Measurements from ENCODE around the gene NHLRC4.
A peak's percentile ranks its signal among the peaks of the same experiment; 100 is the strongest.

NHLRC4 gene

DNA sequence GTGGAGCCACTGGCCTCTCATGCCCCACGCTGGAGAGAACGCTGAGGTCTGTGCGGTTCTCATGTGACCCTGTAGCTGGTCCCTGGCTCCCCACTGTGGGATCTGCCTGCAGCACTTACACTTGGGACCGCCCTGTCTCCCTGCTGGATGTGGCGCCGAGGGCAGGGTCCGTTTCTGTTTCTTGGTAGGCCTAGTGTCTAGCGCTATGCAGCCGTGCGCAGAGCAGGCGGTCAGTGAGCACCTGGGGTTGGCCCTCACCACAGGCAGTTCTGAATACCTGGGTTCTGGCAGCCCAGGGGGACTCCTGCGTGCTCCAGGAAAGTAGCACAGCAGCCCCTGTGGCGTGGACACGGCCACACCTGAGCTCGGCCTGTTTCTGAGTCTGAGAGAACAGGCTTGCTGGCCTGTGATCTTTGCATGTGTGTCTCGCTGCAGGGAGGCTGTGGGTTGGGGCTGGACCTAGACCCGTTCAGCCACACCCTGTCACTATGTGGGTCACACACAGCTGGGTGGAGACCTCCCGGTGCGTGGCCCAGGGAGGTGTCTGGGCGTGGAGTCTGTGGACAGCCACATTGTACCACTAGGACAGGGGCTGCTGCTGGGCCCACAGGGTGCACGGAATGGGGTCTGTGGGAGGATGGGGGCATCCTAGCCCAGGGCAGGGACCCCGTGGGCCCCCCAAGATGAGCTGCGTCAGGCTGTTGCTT lies 36.5 kb upstream of the NHLRC4 start:
- DNase-seq (ENCODE audit: low read depth, low spot score): no peak

DNA sequence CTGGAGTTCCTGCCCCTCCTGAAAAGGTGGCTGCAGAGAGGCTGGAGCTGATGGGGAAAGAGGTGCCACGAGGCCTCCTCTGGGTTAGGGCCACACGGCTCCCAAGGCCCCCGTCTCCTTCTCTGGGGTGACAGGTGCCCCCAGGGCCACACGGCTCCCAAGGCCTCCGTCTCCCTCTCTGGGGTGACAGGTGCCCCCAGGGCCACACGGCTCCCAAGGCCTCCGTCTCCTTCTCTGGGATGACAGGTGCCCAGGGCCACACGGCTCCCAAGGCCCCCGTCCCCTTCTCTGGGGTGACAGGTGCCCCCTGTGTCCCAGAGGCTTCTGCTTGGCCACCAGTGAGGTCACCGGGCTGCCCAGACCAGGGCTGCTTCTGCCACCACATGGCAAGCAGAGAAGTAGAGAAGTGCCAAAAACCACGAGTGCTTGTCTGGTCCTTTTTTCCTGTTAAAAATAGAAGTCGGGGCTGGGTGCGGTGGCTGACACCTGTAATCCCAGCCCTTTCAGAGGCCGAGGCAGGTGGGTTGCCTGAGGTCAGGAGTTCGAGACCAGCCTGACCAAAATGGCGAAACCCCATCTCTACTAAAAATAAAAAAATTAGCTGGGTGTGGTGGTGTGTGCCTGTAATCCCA lies 35.2 kb upstream of the NHLRC4 start:
- no peak for DNase-seq (ENCODE audit: low read depth, low spot score)

DNA sequence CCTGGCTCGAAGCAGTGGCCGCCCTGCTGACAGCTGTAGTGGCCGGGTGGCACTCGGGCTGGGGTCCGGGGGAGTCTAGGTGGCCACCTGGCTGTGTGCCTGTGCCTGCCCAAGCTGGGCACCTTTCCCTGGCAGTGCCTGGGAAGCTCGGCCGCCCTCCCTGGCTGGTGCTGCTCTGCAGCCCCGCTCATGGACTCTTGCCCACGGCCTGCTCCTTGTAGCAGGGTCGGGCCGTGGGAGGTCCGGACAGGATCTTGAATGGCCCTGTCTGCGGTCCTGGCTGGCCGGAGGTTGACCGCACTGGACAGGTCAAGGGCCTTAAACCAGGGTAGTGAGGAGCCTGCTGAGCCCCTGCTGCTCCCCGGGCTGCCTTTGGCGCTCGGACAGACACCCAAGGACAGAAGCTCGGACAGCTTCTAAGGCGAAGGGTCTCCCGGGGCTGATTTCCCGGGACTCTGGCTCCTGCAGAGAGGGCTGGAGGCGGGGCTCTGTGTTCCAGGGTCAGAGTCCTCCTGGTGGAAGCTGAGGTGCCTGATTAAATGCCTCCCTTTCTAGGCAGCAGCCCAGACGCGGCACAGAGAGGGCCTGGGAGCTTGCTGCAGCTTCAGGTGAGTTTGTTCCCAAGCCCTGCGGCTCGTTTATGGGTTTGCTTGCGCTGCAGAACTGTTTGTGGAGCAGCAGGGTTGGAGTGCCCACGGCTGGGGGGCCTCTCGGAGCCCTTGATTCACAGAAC lies 33.2 kb upstream of the NHLRC4 start:
- DNase-seq (ENCODE audit: low read depth, low spot score): no peak

DNA sequence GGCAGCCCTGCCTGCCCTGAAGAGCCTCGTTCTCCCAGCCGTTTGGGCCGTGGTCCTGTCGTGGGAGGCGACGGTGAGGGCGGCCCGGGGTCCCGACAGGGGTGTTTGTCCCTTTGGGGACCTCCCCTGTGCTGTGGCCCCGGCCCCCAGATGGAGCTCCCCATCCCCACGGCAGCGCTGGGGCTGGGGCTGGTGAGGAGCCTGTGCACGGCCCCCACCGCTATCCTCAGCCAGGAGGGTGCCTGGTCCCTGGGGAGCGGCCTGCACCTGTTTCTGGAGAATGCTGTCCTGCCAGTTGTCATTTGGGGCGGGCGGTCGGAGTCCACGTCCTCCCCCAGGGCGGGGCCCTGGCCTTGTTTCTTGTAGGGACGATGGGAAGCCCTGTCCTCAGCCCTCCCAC lies 32.7 kb upstream of the NHLRC4 start:
- DNase-seq (ENCODE audit: low read depth, low spot score): no peak

DNA sequence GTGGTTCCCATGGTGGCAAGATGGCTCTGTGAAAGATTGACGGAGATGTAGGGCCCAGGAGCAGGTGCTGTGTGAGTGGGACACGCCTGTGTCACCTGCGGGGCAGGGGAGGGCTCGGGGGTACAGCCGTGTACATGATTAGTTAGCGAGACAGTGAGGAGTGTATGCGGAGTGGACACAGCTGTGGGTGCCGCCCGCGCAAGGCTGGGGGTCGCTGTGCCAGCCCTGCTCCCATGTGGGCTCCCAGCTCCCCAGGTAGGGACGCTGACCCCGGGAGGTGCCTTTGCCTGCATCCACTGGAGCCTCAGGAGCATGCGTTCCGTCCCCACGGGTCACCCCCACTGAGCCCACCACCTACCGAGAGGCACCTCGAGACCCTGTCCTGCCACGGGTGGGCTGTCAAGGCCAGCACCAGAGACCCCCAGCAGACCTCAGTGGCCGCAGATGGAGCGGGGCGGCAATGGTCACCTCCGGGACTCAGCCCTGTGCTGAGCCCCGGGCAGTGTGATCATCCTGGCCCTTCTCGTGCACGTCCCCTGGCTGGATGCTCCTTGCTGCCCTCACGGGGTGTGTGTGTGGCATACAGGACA lies 31.9 kb upstream of the NHLRC4 start:
- no peak for DNase-seq (ENCODE audit: low read depth, low spot score)

DNA sequence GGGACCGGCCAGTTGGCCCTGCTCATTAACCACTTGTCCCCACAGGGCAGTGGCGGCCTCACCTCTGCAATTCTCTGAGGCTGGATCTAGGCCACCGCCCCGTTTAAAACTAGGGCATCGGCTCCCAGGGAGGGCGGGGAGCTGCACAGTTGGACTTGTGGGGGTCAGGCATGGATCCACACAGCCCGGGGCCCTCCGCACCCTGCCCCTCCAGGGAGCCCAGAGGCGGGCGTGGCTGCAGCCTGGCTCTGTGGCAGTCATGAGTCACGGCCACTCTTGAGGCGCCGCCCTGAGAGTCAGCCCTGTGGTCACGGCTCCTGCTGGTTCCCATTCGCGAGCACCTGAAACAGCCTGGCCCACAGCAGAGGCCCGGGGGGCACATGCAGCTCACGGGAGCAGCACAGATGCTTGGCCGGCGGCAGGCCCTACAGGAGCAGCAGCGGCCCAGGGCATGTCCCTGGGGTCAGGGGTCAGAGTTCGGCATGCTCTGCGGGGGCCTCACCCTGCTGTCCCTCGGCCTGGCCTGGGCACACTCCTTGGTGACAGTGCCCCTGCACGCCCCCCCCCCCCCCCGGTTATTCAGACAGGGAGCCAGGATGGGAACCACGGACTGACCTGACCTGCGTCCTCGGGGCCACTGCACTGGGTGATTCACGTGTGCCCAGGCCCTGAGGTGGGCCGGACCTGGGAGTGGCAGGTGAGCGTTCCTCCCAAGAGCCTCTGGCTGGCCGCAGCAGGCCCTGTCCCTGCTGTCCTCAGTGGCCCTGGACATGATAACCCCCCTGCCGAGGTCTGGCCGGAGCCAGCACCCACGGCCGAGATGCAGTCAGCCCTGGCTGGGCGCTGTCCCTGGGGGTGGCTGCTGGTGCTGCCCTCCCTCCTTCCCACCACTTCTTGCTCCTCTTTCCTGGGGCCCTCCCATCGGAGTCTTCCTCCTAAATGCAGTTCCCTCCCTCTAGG lies 31.1 kb upstream of the NHLRC4 start:
- DNase-seq (ENCODE audit: low read depth, low spot score): peak; percentile 88

DNA sequence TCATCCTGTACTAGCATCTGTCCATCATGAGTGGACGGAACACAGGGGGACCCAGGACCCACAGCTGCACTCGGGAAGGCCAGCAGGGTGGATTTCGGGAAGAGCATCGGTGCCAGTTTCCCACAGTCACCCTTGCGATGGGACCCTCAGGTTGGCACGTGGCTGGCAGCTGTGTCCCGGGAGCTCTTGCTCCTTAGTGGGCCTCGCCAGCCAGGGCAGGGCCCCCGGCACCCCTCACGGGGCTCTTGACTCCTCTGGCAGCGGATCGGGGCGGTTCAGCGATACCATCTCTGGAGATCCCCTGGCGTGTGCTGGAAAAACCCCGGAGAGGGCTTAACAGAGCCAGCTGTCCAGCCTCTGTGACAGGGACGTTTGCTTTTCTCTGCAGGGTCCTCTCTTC lies 30.1 kb upstream of the NHLRC4 start:
- no peak for DNase-seq (ENCODE audit: low read depth, low spot score)

DNA sequence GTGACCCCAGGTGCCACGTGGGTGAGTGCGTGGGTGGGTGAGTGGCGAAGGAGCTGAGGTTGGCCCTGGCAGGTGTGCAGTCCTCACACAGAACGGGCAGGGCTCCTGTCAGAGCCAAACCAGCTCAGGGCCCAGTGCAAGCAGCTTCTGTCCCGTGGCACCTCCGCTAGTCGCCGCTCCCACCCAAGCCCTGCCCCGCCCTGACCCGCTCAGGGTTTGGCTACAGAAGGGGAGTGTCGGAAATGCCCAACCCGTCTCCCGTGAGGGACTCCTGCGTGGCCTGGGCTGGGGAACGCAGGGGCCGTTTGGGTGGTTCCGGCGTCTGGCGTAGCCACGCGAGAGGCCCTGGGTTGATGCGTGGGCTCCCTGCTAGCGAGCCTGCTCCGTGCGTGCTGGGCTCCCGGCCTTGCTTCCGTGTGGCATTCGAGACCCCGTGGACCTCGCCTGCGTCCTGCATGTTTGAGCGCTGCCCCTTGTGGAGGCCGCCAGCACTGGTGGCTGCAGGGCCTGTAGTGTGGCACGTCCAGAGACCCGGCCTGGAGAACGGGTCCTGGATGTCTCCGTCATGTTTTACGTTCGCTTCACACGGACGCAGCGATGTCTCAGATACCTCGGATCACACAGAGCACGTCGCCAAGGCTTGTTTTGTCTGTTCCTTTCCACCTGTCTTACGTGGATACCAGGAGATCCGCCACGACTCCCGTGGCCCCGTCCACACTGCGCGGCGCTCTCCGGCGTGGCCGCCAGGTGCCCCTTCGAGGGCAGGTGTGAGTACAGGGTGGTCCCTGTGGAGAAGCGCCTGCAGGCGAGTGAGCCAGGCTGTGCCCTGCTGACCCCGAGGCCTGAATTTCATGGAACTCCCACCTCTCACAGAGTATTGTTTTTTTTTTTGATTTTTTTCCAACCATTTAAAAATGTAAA lies 29.1 kb upstream of the NHLRC4 start:
- no peak for DNase-seq (ENCODE audit: low read depth, low spot score)

DNA sequence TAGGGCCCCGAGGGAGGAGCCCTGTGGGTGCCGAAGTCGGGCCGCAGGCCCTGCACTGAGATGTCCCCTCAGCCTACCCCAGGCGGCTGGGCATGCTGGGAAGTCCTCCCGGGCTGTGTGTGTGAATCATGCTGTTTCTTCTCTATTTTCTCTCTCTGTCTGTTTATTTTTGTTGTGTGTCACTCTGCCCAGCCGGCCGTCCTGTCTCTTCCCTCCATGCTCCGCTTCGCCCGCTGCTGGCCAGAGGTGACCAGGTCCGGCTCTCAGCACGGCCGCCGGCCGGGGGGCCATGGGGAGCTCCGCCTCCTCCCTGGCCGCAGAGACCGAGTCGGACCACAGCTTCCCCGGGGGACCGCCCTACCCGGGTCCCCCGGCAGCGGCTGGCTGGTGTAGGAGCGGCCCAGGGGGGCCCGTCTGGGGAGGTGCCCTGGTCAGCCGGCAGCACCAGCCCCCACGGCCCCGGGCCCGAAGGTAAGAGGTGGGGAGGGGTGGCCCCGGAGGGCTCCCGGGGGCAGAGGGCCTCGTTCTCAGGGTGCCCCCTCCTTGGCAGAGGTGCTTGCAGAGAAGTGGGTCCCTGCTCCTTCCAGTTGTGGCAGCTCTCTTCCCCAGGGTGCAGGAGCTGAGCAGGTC lies 26.8 kb upstream of the NHLRC4 start:
- peak; percentile 62 for DNase-seq (ENCODE audit: low read depth, low spot score)

DNA sequence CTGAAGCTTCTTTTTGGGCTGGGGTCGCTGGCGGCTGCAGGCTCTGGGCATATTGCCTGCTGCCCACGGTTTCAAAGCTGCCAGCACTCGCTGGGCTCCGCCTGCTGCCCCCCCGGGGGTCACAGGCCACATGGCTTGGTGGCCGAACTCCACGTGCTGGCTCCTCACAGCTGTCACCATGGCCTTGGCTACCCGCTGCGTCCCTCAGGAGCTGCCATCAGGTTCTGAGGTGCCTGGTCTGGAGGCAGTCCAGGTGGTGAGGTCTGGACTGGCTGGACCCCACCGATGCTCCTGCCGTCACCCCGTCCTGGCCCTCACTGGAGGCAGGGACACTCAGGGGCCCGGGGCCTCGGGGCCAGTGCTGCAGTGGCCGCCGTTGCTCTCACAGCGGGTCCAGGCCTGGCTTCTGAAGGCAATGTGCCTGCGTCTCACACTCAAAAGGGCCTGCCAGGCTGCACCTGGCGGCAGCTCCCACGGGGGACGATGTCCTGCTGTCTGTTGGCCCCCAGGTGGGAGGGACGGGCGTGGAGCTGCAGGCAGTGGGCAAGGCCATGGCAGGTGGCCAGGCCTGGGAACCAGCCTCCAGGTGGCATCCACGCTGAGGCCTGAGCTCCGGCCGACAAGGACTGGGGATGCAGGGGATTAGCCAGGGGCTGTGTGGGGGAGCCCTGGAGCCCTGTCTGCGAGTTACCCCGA lies 26.0 kb upstream of the NHLRC4 start:
- no peak for DNase-seq (ENCODE audit: low read depth, low spot score)

DNA sequence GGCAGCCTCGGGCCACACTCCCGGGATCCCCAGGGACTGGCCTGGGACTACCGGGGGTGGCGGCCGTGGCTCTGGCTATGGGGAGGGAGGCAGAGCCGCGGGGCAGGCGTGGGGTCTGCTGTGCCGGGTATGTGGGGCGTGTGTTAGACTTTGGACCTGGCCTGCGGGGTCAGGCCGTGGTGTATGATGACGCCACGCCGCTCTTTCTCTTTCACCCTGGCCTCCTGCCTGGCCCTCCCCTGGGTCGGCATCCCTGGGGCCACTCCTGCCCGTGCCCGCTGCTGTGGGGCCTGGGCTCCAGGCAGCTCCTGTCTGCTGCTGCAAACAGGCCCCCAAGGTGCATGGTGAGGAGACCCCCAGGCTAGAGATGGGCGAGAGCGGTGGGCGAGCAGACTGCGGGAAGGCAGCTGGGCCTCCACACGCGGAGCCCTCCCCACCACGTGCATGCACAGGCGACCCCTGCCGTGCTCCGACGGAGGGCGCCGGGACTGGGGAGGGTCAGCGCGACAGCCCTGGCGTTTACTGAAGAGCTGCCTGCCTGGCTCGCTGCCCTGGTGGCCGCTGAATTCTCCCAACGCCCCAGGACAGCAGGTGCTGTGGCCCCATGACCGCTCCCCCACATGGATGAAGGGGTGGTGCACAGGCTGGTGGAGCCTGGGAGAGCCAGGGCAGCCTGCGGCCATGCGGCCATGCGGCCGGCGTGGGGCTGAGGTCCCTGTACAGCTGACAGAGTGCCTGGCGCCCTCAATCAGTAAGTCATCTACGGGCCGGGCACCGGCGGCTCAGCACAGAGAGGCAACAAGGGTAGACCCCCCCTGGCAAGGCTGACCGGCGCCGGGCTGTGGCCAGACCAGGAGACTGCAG lies 23.3 kb upstream of the NHLRC4 start:
- DNase-seq (ENCODE audit: low read depth, low spot score): no peak

DNA sequence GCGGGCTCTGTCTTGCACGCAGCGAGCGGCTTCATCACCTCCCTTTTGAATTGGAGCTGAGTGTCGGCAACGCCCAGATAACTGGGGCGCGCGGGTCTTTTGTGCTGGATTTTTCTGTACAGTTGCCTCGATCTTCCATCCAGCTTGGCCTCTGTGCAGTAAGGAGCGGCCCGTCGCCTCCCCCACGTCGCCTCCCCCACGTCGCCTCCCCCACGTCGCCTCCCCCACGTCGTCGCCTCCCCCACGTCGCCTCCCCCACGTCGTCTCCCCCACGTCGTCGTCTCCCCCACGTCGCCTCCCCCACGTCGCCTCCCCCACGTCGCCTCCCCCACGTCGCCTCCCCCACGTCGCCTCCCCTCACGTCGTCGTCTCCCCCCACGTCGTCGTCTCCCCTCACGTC lies 22.3 kb upstream of the NHLRC4 start:
- no peak for DNase-seq (ENCODE audit: low read depth, low spot score)

DNA sequence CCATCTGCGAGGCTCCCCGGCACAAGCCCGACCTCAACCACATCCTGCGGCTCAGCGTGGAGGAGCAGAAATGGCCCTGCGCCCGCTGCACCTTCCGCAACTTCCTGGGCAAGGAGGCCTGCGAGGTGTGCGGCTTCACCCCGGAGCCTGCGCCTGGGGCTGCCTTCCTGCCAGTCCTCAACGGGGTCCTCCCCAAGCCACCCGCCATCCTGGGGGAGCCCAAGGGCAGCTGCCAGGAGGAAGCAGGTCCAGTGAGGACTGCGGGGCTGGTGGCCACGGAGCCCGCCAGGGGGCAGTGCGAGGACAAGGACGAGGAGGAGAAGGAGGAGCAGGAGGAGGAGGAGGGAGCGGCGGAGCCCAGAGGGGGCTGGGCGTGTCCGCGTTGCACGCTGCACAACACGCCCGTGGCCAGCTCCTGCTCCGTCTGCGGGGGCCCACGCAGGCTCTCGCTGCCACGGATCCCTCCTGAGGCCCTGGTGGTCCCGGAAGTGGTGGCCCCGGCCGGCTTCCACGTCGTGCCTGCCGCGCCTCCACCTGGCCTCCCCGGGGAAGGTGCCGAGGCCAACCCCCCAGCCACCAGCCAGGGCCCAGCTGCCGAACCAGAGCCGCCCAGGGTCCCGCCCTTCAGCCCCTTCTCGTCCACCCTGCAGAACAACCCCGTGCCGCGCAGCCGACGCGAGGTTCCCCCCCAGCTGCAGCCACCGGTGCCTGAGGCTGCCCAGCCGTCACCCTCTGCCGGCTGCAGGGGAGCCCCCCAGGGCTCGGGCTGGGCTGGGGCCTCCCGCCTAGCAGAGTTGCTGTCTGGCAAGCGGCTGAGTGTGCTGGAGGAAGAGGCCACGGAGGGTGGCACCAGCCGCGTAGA lies 19.7 kb upstream of the NHLRC4 start:
- DNase-seq (ENCODE audit: low read depth, low spot score): peak; percentile 48

DNA sequence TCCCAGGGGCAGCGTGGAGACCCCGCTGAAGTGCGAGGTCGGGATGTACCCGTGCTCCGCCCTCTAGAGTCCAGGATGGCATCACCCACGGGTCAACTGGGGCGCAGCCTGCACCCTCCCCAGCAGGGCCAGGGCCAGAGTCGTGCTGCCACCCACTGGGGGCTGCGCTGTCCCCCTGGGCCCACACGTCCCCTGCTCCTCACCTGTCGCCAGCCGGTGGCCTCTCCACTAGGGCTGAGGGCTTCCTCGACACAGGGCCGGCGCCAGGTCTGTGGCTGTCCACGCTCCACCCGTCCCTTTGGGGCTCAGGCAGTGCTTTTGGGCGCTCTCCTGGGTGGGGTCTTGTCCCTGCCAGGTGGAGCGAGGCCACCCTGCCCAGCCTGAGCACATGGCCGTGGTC lies 18.2 kb upstream of the NHLRC4 start:
- no peak for DNase-seq (ENCODE audit: low read depth, low spot score)

DNA sequence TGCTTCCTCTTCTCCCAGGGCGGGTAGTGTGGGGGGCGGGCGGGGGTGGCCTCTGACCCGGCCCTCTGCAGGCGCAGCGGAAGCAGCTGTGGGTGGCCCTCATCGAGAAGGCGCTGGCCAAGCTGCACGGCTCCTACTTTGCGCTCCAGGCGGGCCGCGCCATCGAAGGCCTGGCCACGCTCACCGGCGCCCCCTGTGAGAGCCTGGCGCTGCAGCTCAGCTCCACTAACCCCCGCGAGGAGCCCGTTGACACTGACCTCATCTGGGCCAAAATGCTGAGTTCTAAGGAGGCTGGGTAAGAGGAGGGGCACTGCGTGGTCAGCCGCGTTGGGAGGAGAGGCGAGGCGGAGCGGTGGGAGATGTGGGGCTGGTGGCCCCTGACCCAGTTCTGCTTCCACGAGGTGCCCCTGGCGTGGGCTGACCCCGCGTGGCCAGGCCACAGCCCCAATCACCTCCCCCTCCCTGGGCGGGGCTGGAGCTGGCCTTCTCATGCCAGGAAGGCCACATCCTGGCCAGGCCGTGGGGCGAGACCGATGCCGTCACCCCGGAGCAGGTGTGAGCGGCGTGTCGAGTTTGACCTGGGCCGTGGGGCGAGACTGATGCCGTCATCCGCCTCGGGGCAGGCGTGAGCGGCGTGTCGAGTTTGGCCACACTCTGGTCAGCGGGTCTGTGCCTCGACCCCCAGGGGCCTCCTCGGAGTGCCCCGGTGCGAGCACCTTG lies 17.1 kb upstream of the NHLRC4 start:
- DNase-seq (ENCODE audit: low read depth, low spot score): no peak

DNA sequence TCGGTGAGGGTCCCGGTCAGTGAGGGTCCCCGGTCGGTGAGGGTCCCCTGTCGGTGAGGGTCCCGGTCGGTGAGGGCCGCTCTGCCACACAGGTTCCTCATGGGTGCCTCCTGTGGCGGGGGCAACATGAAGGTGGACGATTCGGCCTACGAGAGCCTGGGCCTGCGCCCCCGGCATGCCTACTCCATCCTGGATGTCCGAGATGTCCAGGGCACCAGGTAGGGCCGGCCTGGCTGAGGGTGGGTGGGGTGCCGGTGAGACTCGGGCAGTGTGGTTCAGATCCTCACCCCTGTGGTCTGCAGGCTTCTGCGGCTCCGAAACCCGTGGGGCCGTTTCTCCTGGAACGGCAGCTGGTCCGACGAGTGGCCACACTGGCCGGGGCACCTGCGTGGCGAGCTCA lies 15.6 kb upstream of the NHLRC4 start:
- no peak for DNase-seq (ENCODE audit: low read depth, low spot score)

DNA sequence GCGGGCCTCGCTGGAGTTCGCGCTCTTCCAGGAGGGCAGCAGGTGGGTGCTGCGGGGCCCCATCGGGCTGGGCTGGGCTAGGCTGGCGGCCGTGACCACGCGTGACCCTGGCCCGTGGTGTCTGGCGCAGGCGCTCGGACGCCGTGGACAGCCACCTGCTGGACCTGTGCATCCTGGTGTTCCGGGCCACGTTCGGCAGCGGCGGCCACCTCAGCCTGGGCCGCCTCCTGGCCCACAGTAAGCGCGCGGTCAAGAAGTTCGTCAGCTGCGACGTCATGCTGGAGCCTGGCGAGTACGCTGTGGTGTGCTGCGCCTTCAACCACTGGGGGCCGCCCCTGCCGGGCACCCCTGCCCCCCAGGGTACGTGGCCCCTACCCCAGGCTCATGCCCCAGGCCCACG lies 14.6 kb upstream of the NHLRC4 start:
- DNase-seq (ENCODE audit: low read depth, low spot score): no peak

Data from astrocyte of the hippocampus (primary cell).